LNCAP (cell line): ENCODE results near the gene SNRNP25.

Experiments
- CTCF ChIP-seq: fragments of 450-650 bp; IDR thresholded peaks from 2 replicates; pipeline ENCODE4 v1.5.1; 2017; ENCODE audit warnings: mild to moderate bottlenecking

SNRNP25 gene

GRCh38 chr16:53346-54236, at the start of gene SNRNP25, which contains the start of gene POLR3K:
SNRNP25 (plus strand) TSS chr16:53828; CDS start chr16:54017, 189 bp downstream.
POLR3K (minus strand) TSS chr16:53608; CDS start chr16:53586, 22 bp downstream.
- no peak for TF ChIP-seq CTCF

GRCh38 chr16:9903-10665, 43.5 kb upstream of the SNRNP25 start:
- TF ChIP-seq CTCF, result no peak

GRCh38 chr16:10772-11171, 42.9 kb upstream of the SNRNP25 start:
- peak; percentile 46 for TF ChIP-seq CTCF

GRCh38 chr16:33877-34647, 19.6 kb upstream of the SNRNP25 start:
- TF ChIP-seq CTCF, result no peak

- TF ChIP-seq CTCF, result no peak
Observed at GRCh38 chr16:34648-34987, 19.0 kb upstream of the SNRNP25 start.

- no peak for TF ChIP-seq CTCF
Observed at GRCh38 chr16:35011-35677, 18.5 kb upstream of the SNRNP25 start.
